GM18526 (cell line): ENCODE data around the gene BICD1.

Source experiments
- POLR2A ChIP-seq: IDR thresholded peaks from 3 replicates; pipeline ENCODE4 v1.6.1; 2011; ENCODE audit not compliant: insufficient read length; ENCODE audit errors: extremely low read depth

Gene BICD1

GRCh38 chr12:32124637-32125036, 18.0 kb downstream of the BICD1 start:
- TF ChIP-seq POLR2A: no peak

DNA sequence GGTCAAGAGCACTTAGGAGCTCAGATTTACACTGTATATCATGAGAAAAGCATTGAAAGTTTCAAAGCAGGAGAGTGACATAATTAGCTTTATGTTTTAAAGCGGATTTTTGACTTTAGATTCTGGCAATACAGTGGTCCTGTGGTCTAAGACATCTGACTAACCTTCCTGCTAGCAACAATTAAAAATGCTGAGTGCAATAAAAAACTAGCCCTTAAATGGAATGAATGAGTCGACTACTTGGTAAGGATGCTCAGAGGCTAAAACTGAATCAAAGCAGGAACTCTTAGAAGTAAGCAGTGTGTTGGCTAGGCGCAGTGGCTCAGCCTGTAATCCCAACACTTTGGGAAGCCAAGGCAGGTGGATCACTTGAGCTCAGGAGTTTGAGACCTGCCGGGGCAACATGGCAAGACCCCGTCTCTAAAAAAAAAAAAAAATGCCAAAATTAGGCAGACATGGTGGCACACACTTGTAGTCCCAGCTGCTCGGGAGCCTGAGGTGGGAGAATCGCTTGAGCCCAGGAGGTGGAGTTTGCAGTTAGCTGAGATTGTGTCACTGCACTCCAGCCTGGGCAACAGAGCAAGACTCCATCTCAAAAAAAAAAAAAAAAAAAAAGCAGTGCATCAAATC, 18.9 kb downstream of the BICD1 start:
- no peak for TF ChIP-seq POLR2A

GRCh38 chr12:32126720-32127119, 20.1 kb downstream of the BICD1 start:
- no peak for TF ChIP-seq POLR2A

DNA sequence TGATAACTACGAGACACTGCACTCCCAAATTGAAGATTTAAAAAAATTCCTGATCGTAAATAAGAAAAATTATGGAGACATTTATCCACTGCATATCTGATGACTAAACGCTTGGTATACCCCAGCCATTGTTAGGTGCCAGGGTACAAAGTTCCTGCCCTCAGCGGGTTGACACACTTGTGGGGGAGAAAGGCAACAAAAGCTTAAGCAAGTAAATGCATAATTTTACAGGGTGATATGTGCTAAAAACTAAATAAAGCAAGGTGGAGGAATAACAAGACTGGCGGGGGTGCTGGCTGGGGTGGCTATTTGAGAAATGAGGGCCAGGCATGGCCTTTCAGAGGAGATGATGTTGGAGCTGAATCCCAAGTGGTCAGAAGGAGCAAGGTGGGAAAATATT, 25.0 kb downstream of the BICD1 start:
- TF ChIP-seq POLR2A: no peak

- no peak for TF ChIP-seq POLR2A
Observed at GRCh38 chr12:32134101-32134888, 27.6 kb downstream of the BICD1 start.

- no peak for TF ChIP-seq POLR2A
Observed at GRCh38 chr12:32135967-32136366, 29.3 kb downstream of the BICD1 start.

GRCh38 chr12:32136404-32136803, 29.8 kb downstream of the BICD1 start:
- no peak for TF ChIP-seq POLR2A

DNA sequence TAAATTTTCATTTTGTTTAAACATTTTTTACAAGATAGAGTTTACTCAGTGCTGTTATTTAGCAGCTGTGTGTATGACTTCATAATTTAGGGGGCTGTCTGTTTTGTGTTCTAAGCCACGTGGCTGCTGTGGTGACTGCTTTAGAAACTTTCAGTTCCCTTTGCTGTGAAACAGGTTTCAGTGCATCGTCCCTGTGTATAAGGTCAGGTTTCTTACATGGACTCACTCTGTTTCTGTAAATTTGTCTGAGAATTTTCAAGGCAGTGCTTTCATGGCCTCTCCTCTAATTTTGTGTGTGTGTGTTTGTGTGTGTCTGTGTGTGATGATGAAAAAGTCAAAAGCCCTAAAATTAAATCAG, 32.4 kb downstream of the BICD1 start:
- TF ChIP-seq POLR2A: peak; percentile 25

- no peak for TF ChIP-seq POLR2A
Observed at GRCh38 chr12:32140877-32141276, 34.2 kb downstream of the BICD1 start.

GRCh38 chr12:32145096-32145495, 38.4 kb downstream of the BICD1 start:
- no peak for TF ChIP-seq POLR2A

GRCh38 chr12:32146074-32146873, 39.6 kb downstream of the BICD1 start:
- no peak for TF ChIP-seq POLR2A

DNA sequence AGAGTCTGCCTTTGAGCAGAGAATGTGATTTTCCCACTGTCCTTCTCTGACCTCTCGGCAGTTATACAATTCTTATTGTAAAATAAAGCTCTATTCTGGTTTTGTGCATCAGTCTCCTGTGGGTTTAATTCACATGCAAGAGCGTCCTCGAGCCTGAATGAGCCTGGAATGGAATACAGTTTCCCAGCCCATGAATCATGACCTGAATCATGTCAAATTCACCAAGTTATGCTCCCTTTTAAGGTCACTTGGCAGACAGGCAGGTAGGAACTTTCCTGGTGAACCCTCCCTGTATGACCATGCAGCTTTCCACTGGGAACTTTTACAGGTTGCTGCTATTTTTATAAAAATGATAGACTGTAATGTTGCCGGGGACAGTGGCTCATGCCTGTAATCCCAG, 41.7 kb downstream of the BICD1 start:
- TF ChIP-seq POLR2A: no peak

- TF ChIP-seq POLR2A: no peak
Observed at GRCh38 chr12:32149489-32149888, 42.8 kb downstream of the BICD1 start.

- TF ChIP-seq POLR2A: no peak
Observed at GRCh38 chr12:32151086-32151485, 44.4 kb downstream of the BICD1 start.

DNA sequence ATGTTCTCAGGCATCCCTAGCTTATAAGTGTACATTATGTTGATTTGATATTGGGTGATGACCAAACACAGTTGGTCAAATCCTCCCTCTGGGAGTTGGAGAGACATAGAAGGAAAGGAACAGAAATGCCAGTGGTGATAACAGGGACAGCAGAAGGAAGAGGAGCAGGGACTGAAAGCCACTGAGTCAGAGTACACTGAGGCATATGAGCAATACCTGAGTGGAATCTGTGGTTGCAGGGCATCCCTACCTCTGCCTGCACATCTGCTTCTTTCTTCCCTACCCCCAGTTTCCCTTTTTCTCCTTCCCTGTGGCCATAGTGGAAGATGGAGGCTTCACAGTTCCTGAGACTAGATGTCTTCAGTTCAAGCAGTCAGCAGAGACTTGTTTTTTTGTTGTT, 44.9 kb downstream of the BICD1 start:
- no peak for TF ChIP-seq POLR2A

DNA sequence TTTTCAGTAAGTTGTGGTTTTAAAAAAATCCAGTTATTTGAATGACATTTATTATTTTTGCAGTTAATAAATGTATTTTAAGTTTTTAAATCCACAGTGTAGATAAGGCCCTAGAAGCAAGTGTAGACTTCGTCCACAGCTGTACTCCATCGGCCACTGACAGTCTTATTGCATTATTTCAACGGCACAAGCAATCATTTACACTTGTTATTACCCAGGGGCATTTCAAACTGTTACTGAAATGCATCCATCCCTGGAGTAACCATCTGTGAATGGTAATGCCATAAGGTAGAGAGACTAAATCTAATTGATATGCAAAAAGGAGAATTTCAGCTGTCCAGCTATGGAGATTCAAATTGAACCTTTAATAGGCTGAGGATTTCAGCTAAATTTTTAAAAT, 48.4 kb downstream of the BICD1 start:
- TF ChIP-seq POLR2A: no peak
